Adrenal gland (tissue), 5 donors: ENCODE results near the gene SNAPIN.

ENCODE experiments used
- CTCF ChIP-seq, 6 experiments: fragments of 450-650 bp in 4 of 6; fragments of 200-600 bp in 2 of 6; sonication (generic) in 1 of 6; IDR thresholded peaks; 1 replicate in 5 of 6; 2 replicates in 1 of 6; pipeline versions ENCODE4 v1.5.1 to v1.8.0; 2016 to 2021; ENCODE audit warnings: antibody characterized with exemption in 6 of 6, mild to moderate bottlenecking in 2 of 6, moderate library complexity in 1 of 6
- POLR2A ChIP-seq, 2 donors: fragments of 450-650 bp; IDR thresholded peaks; one replicate each; pipeline ENCODE4 v1.6.1; 2017; ENCODE audit warnings: antibody characterized with exemption in 2 of 2, mild to moderate bottlenecking in 2 of 2, moderate library complexity in 1 of 2
- donor health status: DM: no; HTN: no; CAD: no.

- TF ChIP-seq CTCF (IDR thresholded peaks at IDR 0.05) (no peak), POLR2A (IDR thresholded peaks at IDR 0.05) (no peak)
Measured at GRCh38 chr1:153640861-153641260, 17.6 kb upstream of the SNAPIN start.
